Measurements from ENCODE around the gene DCAF6.

The DCAF6 gene

GRCh38 chr1:168031198-168031597, 94.7 kb downstream of the DCAF6 start:
- Histone ChIP-seq H3K4me1 (ENCODE audit: control insufficient read depth in 1 of 2, insufficient read depth in 1 of 2, low read depth in 1 of 2, low read length in 1 of 2) (no peaks in the 10 kb centered on the region), H3K27ac (no peak overlapping the region), H3K27me3 (no peaks in the 10 kb centered on the region), H3K4me3 (ENCODE audit: low read depth in 1 of 2, low read length in 1 of 2) (no peak overlapping the region), H3K9me3 (no peaks in the 10 kb centered on the region), H3K36me3 (peaks cover 13% of the 10 kb centered on the region)
- no peak for TF ChIP-seq CTCF (IDR thresholded peaks at IDR 0.05)

- Histone ChIP-seq H3K36me3 (peaks cover 10% of the 10 kb centered on the region), H3K27ac (no peak overlapping the region), H3K4me3 (ENCODE audit: low read depth in 1 of 2, low read length in 1 of 2) (no peak overlapping the region), H3K9me3 (no peaks in the 10 kb centered on the region), H3K27me3 (no peaks in the 10 kb centered on the region), H3K4me1 (ENCODE audit: control insufficient read depth in 1 of 2, insufficient read depth in 1 of 2, low read depth in 1 of 2, low read length in 1 of 2) (no peaks in the 10 kb centered on the region)
- TF ChIP-seq CTCF (IDR thresholded peaks at IDR 0.05): no peak
Observed at GRCh38 chr1:168031627-168032026, 95.1 kb downstream of the DCAF6 start.

- no peak overlapping the region for H3K4me3 ChIP-seq (ENCODE audit: low read depth in 1 of 2, low read length in 1 of 2)
- H3K4me1 ChIP-seq (ENCODE audit: control insufficient read depth in 1 of 2, insufficient read depth in 1 of 2, low read depth in 1 of 2, low read length in 1 of 2): no peaks in the 10 kb centered on the region
- no peak for TF ChIP-seq CTCF (IDR thresholded peaks at IDR 0.05)
- peaks cover 7% of the 10 kb centered on the region for H3K36me3 ChIP-seq
- H3K27me3 ChIP-seq: no peaks in the 10 kb centered on the region
- no peaks in the 10 kb centered on the region for H3K9me3 ChIP-seq
- H3K27ac ChIP-seq: no peak overlapping the region
Observed at GRCh38 chr1:168032029-168032428, 95.5 kb downstream of the DCAF6 start.

GRCh38 chr1:168035345-168035744, 98.9 kb downstream of the DCAF6 start:
- H3K4me3 ChIP-seq (ENCODE audit: low read depth in 1 of 2, low read length in 1 of 2): no peak overlapping the region
- H3K27ac ChIP-seq: no peak overlapping the region
- no peak for TF ChIP-seq CTCF (IDR thresholded peaks at IDR 0.05)
- H3K4me1 ChIP-seq (ENCODE audit: control insufficient read depth in 1 of 2, insufficient read depth in 1 of 2, low read depth in 1 of 2, low read length in 1 of 2): no peaks in the 10 kb centered on the region
- H3K36me3 ChIP-seq: no peaks in the 10 kb centered on the region
- no peaks in the 10 kb centered on the region for H3K27me3 ChIP-seq
- no peaks in the 10 kb centered on the region for H3K9me3 ChIP-seq

- Histone ChIP-seq H3K36me3 (peaks cover 47% of the 10 kb centered on the region), H3K4me1 (ENCODE audit: control insufficient read depth in 1 of 2, insufficient read depth in 1 of 2, low read depth in 1 of 2, low read length in 1 of 2) (no peaks in the 10 kb centered on the region), H3K9me3 (no peaks in the 10 kb centered on the region), H3K4me3 (ENCODE audit: low read depth in 1 of 2, low read length in 1 of 2) (no peak overlapping the region), H3K27ac (no peak overlapping the region), H3K27me3 (no peaks in the 10 kb centered on the region)
- no peak for TF ChIP-seq CTCF (IDR thresholded peaks at IDR 0.05)
Observed at GRCh38 chr1:168042362-168042761, 105.9 kb downstream of the DCAF6 start.

GRCh38 chr1:168045311-168045710, 108.8 kb downstream of the DCAF6 start:
- H3K36me3 ChIP-seq: peaks cover 47% of the 10 kb centered on the region
- TF ChIP-seq CTCF (IDR thresholded peaks at IDR 0.05): no peak
- no peaks in the 10 kb centered on the region for H3K4me1 ChIP-seq (ENCODE audit: control insufficient read depth in 1 of 2, insufficient read depth in 1 of 2, low read depth in 1 of 2, low read length in 1 of 2)
- no peak overlapping the region for H3K4me3 ChIP-seq (ENCODE audit: low read depth in 1 of 2, low read length in 1 of 2)
- H3K27me3 ChIP-seq: no peaks in the 10 kb centered on the region
- no peaks in the 10 kb centered on the region for H3K9me3 ChIP-seq
- no peak overlapping the region for H3K27ac ChIP-seq

All from neutrophil (primary cell).